DMS53 treated with DMSO at 0.1 percent for 48 hours (cell line): Measurements from ENCODE around the gene MCM9.

Source experiments
- DNase-seq: peaks from one replicate; lab custom pipeline; 2025; ENCODE audit not compliant: unreplicated experiment; lab: John Stamatoyannopoulos, UW

The MCM9 gene

GRCh38 chr6:118865100-118865391 lies 69.9 kb downstream of the MCM9 start:
- DNase-seq: no peak

GRCh38 chr6:118864341-118865099 lies 70.4 kb downstream of the MCM9 start:
- no peak for DNase-seq

DNA sequence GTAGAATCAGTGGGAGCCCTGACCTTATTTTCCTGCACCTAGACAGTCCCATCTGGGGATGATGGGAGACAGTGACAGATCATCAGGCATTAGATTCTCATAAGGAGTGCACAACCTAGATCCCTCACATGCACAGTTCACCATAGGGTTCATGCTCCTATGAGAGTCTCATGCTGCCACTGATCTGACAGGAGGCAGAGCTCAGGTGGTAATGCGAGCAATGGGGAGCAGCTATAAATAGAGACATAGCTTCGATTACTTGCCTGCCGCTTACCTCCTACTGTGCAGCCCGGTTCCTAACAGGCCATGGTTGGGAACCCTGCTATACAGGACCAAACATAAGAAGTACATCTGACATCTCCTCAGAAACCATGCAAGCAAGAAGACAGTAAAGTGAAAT lies 72.5 kb downstream of the MCM9 start:
- DNase-seq: no peak

DNA sequence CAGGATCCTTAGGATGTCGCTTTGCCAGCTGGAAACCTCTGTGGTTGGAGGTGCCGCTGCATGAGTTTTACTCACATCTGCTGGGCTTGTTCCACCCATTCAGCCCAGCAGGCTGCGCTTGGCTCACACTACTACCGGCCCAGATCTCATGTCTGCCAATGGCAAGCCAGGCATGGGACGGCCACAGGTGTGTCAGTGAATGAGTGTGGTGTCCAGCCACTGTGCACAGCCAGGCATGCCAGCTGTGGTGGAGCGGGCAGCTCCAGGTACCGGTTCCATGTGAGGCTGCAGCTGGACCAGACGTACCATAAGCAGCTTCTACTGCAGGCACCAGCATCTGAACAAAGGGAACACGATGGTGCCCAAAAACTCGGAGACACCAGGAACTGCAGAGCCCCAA lies 74.1 kb downstream of the MCM9 start:
- DNase-seq: no peak

GRCh38 chr6:118860363-118860762 lies 74.6 kb downstream of the MCM9 start:
- DNase-seq: no peak

DNA sequence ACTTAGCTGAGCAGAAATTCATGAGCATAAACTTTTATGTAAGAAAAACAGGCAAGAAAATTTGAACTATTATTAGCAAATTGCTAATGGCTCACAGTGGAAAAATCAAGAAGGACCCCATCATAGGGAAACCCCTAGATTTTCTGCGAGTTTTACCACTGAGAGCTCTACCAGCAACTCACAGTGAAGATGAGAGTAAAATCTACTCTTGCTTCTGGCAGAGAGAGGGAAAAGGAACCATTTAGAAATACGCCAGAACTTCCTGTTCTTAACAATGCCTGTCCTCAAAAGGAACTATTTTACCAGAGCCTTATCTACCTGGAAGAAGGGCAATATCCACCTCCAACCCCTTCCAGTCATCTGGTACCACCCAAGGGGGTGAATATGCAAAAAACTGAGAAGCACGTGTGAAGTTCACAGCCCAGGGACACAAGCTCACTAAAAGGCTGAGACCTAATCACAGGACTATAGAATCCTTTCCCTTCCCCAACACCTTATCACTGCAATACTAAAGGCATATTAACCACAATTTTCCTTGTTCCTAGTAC lies 75.4 kb downstream of the MCM9 start:
- DNase-seq: no peak

- DNase-seq: no peak
Measured at GRCh38 chr6:118856301-118856700, 78.7 kb downstream of the MCM9 start.

GRCh38 chr6:118853408-118853807 lies 81.6 kb downstream of the MCM9 start:
- no peak for DNase-seq

GRCh38 chr6:118844915-118845314 lies 90.0 kb downstream of the MCM9 start:
- no peak for DNase-seq

DNA sequence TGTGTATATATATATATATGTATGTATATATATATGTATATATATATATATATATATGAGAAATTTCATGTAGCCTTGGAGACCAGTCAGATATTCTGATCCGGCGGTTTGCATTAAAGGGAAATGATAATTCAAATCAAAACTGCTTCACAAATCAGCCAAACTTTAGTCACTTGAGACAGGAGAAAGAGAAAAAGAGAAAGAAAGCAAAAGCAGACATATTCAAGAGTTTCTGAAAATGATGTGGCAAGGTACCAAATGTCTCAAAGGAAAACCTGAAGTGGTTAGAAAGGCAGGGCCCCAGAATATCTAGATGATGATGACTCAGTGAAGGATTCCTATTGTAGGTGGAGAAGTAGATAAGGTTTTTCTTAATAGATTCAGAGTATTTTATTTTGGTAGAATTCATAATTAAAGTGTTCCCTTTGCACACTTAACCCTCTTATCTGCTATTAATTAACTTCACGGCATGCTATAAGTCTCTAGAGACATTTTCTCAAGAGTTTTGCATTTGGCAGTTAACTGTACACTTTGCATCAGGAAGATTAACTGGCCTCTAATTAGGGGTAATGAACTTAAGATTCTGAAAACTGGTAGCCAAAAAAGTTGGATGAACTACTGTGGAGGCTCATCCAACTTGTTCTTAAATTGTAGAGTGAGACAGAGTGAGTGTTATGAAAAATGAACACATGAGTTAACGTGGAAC lies 91.1 kb downstream of the MCM9 start:
- DNase-seq: no peak

DNA sequence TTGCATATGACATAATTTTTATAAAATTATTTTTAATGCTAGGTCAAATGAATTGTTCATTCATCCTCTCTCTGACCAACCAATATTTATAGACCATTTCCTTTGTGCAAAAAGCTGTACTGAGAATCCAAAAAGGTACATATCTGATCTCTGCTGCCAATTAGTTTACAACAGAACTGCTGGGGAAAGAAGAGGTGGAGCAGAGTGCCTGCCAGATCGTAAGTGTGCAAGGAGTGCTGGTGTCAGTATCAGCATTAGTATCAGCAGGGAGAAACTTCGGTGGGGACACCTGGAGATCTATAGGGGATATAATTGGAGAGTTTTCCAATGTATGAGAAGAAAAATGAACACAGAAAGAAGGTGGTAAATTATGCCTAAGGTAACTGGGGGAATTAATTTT lies 104.3 kb downstream of the MCM9 start:
- DNase-seq: no peak

DNA sequence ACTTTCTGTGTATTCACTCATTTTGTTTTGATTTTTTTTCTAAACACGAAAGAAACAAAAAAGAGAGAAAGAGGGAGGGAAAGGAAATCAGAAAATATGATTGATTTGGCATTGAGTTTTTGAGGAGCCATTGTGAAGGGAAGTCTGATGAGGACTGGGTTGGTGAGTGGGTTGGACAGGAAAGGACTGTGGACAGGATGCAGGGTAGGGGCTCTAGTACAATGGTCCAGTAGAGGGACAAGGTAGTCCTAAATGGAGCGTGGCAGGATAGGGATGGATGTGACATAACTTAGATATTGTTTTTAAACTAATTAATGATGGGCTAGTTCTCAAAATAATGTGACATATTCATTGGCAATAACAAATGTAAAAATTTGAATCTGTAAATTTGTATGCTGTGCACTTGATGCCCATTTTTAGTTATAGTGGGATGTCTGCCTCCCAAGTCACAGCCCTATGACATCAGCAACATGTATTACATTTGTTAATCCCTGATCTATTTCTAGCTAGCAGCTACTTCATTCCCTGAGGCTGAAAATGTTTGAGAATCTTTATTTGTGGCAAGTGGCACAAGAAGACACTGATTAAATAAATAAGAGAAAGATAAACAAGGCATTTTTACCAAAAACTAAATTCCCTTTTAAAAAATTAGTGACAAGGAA lies 105.0 kb downstream of the MCM9 start:
- DNase-seq: no peak

DNA sequence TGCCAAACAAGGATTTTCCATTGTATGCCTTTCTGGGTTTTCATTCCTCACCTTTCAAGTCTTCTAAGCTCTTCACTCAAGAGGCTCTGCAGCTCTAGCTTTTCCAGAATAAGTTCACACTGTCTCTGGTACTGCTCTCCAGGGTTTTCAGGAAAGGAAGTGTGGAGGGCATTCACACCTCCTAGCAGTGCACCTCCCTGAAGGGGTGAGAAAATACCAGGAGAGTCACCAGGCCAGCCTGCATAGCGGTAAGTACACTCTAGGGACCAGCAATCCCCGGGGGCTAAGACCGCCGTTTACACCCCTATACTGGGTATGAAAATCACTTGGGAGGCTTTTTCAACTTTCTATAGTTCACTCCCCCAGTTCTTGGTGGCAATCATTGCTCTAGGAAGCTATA lies 108.9 kb downstream of the MCM9 start:
- no peak for DNase-seq

- DNase-seq: no peak
Measured at GRCh38 chr6:118825661-118826060, 109.3 kb downstream of the MCM9 start.

DNA sequence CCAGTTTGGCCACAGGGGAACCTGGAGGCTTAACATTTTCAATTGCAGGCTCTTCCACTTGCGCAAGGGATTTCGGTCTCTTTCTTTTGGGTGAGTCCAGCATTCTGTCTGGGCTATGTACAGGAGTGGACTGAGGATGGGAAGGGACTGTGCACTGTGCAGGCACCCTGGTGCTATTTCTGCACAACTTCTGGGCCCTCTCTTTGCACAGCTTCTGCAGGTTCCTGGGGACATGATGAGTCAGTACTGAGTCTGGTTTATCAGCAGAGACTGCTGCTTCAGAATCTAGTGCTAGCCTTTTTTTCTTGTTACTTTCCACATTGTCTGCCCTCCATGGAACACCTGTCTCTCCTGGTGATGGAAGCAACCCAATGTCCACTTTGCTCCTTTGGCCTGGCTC lies 119.5 kb downstream of the MCM9 start:
- DNase-seq: no peak

- no peak for DNase-seq
Measured at GRCh38 chr6:118813775-118814174, 121.2 kb downstream of the MCM9 start.

DNA sequence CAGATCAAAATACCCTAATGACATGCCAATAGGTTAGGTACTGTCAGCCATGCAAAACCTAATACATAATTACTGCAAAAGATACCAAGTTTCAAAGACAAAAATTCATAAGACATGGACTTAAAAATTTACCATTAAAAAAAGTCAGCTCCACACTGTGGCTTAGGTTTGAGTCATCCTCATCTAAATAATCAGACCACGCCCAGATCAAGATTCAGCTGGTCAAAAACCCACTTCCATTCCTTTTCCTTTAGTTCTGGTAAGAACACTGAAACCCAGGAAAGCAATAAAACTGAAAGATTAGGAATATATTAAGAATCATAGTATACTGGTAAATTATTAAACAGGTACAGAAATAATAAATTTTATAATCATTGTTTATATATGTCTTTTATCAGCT lies 122.0 kb downstream of the MCM9 start:
- DNase-seq: no peak

DNA sequence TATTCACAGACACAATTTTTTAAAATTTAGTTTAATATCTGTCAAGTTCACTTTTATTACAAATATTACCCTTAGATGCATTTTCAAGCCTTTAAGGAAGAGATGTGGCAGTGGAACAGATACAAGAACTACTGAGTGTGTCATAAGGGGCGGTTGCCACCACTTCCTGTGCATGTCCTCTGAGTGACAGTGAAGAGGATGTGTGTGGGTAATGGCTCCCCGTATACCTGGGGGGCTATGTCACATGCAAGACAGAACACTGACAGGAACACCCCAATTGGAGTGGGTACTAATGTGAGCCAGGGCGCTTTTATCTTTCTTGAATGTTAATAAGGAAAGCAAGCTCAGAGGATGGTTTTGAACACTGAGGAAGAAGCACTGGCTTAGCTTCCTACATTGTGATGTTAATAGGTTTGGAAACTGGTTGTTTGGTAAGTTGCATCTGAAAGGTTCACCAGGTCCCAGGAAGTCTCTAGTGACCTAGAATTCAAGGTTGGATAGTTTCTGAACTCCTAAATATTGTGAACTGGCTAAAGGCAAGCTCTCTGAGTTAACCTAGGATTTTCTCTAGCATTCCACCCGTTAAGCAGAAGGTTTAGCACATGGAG lies 124.4 kb downstream of the MCM9 start:
- DNase-seq: no peak

DNA sequence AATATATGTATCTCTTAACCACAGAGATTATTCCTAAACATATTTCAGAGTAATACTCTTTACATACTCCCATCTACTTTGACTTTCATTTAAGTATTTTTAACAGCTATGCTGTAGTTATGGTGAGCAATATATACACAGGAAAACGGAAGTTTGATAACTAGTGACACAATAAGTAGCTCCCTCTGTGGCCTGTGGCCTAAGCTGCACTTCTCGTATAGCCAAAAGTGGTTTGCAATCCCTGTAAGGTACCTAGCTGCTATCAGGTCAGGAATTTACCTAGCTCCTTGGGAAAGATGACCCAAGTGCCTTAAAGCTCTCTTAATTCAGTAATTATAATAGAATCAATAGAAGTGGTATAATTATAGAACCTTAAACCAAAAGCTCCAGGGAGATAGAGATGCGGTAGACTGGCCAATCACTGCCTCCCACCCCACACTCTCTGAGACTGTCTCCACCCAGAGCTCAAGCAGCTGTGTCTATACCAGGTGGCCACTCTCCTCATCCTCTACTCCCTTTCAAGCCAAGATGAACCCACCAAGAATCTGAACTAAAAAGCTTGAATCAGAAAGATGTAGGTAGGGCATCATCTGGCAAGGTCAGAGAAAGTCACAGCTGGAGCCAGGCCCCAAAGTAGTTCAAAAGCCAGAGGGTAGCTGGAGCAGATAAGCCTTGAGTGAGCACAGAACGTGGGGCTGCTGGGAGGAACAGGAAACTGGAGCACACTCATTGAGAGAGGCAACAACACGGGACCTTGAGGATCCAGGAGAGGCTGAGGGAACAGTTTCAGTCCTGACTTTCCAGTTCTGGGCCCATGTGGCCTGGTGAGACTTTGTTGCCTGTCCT lies 125.9 kb downstream of the MCM9 start:
- DNase-seq: no peak

- no peak for DNase-seq
Measured at GRCh38 chr6:118804091-118804490, 130.9 kb downstream of the MCM9 start.

DNA sequence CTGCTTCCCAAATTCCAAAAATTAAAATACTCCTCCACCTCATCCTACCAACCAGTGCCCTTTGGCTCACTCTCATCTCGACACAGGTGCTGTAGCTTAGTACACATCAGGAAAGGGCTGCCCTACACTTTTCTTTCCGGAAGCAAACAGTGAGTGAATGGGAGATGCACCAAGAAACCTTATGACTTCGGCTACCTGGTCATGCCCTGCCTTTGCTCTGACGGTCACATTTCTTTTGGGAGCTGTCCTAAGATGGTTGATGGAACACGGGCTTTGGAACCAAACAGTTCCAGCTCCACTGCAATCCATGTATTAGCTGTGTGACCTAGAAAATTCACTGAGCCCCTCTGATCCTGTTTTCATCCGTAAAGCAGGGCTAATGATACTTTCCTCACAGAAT lies 133.7 kb downstream of the MCM9 start:
- no peak for DNase-seq
